Gastrocnemius medialis (tissue), 4 donors: ENCODE measurements around the gene SLC7A8.

Experiments
- CTCF ChIP-seq, 5 experiments: fragments of 450-650 bp in 3 of 5; fragments of 200-600 bp in 2 of 5; sonication (generic) in 2 of 5; IDR thresholded peaks in 4 of 5; conservative IDR thresholded peaks in 1 of 5; 1 replicate in 4 of 5; 2 replicates in 1 of 5; pipeline ENCODE4 v1.5.1; 2016 to 2019; ENCODE audit warnings: antibody characterized with exemption in 5 of 5, mild to moderate bottlenecking in 3 of 5, moderate library complexity in 3 of 5
- POLR2A ChIP-seq, 2 donors: fragments of 450-650 bp; IDR thresholded peaks; one replicate each; pipeline ENCODE4 v1.6.1; 2017; ENCODE audit warnings: antibody characterized with exemption in 2 of 2, mild to moderate bottlenecking in 2 of 2, moderate library complexity in 2 of 2

- TF ChIP-seq CTCF (IDR thresholded peaks at IDR 0.05 in 4 of 5, conservative IDR thresholded peaks at IDR 0.05 in 1 of 5) (peak in 1 of 5 experiments; percentile 8), POLR2A (IDR thresholded peaks at IDR 0.05) (peak; percentile 63 to 83)
These were observed 88.7 kb downstream of the SLC7A8 start, which contains the start of gene ACIN1 for GRCh38 chr14:23094666-23095195.
